Esophagus muscularis mucosa (tissue), 4 donors: ENCODE data around the gene TNP2. TPM values are rescaled to one million over a fixed set of nuclear protein-coding genes. Genes with fewer than 3 reads are reported as not detected.
A peak's percentile ranks its signal among the peaks of the same experiment; 100 is the strongest.

Experiments
- DNase-seq: peaks from one replicate; pipeline ENCODE4 v3.0.0-alpha.2; 2017; ENCODE audit errors: extremely low spot score
- H3K27ac ChIP-seq, 4 donors: fragments of 200-600 bp; sonication (generic); replicated peaks in 1 of 4; 1 replicate in 3 of 4; 2 replicates in 1 of 4; pipeline ENCODE4 v1.5.1; 2016 to 2019; ENCODE audit warnings: mild to moderate bottlenecking in 1 of 4
- H3K27me3 ChIP-seq, 4 donors: fragments of 200-600 bp; sonication (generic); one replicate each; pipeline versions ENCODE4 v1.5.1 to v1.6.0; 2016 to 2019
- H3K36me3 ChIP-seq, 4 donors: fragments of 200-600 bp; sonication (generic); one replicate each; pipeline ENCODE4 v1.5.1; 2016 to 2019
- H3K4me1 ChIP-seq, 4 donors: fragments of 200-600 bp; sonication (generic); one replicate each; pipeline ENCODE4 v1.5.1; 2016 to 2019
- H3K4me3 ChIP-seq, 4 donors: fragments of 200-600 bp; sonication (generic); 1 replicate in 2 of 4; 2 replicates in 2 of 4; pipeline ENCODE4 v1.5.1; 2016 to 2019; ENCODE audit warnings: mild to moderate bottlenecking in 4 of 4, moderate library complexity in 1 of 4
- H3K9me3 ChIP-seq, 4 donors: fragments of 200-600 bp; sonication (generic); 1 replicate in 3 of 4; 2 replicates in 1 of 4; pipeline ENCODE4 v1.5.1; 2016 to 2019
- EP300 ChIP-seq: sonication (generic); formaldehyde crosslinking; IDR thresholded peaks from one replicate; pipeline ENCODE4 v1.6.1; 2017; ENCODE audit warnings: antibody characterized with exemption
- POLR2A ChIP-seq: fragments of 450-650 bp; IDR thresholded peaks from one replicate; pipeline ENCODE4 v1.6.1; 2017; ENCODE audit warnings: antibody characterized with exemption, moderate library complexity, mild to moderate bottlenecking, low read depth
- POLR2AphosphoS5 ChIP-seq, 2 donors: sonication (generic); formaldehyde crosslinking; IDR thresholded peaks; one replicate each; pipeline ENCODE4 v1.6.1; 2017; ENCODE audit warnings: antibody characterized with exemption in 2 of 2
- WGBS: methylation state at CpG from one replicate; pipeline ENCODE4 v1.1.5; 2018; 5-methylcytosine and 5-hydroxymethylcytosine counted together
- intact Hi-C: fragments of 100-400 bp; cut with DNase I; formaldehyde crosslinking; loops from one replicate; pipeline ENCODE4 v1.15.1; 2023
- total RNA-seq, 4 donors: library from RNA; depleted of rRNA; stranded (reverse); fragments of >200 nt; gene quantifications; one replicate each; pipeline versions ENCODE4 v1.1.0 to v1.2.1, GENCODE V29; 2016
- TF ChIP-seq, protein P1 (sequence below), 3 experiments: fragments of 200-600 bp in 2 of 3; fragments of 450-650 bp in 1 of 3; sonication (generic) in 2 of 3; IDR thresholded peaks; one replicate each; pipeline ENCODE4 v1.5.1; 2017 to 2019; ENCODE audit warnings: antibody characterized with exemption in 3 of 3, mild to moderate bottlenecking in 2 of 3, moderate library complexity in 1 of 3

TNP2 gene
- total RNA-seq, 4 donors from 2014 or later: not detected

DNA sequence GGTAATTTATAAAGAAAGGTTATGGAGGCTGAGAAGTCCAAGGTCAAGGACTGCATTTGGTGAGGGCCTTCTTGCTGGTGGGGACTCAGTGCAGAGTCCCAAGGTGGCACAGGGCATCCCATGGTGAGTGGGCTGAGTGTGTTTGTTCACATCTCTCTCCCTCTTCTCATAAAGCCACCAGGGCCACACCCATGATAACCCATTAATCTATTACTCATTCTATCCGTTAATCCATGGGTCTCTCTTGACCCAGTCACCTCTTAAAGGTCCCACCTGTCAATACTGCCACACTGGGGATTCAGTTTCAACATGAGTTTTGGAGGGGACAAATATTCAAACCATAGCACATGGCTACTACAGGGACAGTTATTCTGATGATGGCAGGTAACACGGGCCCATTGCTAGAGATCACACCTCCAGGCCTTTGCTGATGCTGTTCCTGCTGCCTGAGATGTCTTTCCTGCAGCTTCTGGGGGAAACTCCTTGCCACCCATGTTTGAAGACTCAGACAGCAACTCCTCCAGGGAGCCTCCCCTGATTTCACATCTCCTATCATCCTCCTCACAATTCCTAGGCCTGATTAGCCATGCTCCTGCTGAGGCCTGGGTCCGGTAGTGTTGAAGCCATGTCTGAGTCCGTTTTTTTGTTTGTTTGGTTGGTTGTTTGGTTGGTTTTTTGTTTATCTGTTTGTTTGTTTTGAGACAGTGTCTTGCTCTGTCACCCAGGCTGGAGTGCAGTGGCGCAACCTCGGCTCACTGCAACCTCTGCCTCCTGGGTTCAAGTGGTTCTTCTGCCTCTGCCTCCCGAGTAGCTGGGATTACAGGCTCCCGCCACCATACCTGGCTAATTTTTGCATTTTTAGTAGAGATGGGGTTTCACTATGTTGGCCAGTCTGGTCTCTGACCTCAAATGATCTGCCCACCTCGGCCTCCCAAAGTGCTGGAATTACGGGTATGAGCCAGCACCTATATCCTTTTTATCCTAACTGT is 29.2 kb downstream of the TNP2 start:
- no peaks in the 10 kb centered on the region for H3K36me3 ChIP-seq
- no peak overlapping the region for H3K4me3 ChIP-seq
- DNase-seq: no peak
- H3K4me1 ChIP-seq: no peaks in the 10 kb centered on the region
- WGBS: 87% methylated on average over 10 of the region's 10 CpGs
- H3K9me3 ChIP-seq: no peaks in the 10 kb centered on the region
- TF ChIP-seq POLR2AphosphoS5 (IDR thresholded peaks at IDR 0.05) (no peak), EP300 (no peak)
- TF ChIP-seq, protein P1, sequence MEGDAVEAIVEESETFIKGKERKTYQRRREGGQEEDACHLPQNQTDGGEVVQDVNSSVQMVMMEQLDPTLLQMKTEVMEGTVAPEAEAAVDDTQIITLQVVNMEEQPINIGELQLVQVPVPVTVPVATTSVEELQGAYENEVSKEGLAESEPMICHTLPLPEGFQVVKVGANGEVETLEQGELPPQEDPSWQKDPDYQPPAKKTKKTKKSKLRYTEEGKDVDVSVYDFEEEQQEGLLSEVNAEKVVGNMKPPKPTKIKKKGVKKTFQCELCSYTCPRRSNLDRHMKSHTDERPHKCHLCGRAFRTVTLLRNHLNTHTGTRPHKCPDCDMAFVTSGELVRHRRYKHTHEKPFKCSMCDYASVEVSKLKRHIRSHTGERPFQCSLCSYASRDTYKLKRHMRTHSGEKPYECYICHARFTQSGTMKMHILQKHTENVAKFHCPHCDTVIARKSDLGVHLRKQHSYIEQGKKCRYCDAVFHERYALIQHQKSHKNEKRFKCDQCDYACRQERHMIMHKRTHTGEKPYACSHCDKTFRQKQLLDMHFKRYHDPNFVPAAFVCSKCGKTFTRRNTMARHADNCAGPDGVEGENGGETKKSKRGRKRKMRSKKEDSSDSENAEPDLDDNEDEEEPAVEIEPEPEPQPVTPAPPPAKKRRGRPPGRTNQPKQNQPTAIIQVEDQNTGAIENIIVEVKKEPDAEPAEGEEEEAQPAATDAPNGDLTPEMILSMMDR (IDR thresholded peaks at IDR 0.05): no peak
- no peaks in the 10 kb centered on the region for H3K27me3 ChIP-seq
- no peak overlapping the region for H3K27ac ChIP-seq
- intact Hi-C loops: no loop called here

DNA sequence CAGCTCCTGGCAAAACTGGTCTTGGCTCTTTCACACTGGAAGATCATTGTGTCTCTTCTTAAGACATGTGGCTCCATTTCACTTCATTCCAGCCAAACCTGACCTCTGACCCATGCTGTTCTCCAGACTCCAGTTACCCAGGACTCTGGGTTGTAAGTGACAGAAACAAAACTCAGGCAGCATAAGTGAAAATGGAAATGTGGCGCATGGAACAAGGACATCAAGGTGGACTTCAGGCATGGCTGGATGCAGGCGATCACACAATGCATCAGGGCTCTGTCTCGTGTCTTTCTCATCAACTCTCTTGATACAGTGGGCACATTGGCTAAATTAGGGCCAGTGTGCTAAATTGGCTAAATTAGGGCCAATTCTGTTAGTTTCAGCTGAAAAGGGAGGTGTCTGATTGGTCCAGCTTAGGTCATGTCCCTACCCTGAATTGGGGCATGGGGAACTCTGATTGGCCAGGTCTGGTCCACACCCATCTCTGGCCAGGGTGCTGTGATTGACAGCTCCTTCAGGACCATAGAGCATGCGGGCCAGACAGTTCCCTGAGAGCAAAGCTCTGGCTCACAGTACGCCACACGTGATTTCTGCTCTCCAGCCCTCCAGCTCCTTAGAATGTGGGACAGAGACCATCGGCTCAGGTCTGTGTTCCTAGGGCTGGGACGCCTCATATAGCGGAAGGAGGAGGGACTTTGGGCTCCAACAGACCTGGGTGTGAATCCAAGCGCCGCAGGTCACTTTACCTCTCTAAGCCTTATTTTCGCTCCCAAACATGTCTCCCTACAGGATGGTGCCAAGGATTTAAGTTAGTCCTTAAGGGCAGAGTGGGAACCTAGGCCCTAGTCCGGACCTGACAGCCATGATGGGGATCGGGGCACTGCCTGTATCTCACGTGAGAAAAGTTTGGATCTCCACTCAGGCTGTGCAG is 30.6 kb downstream of the TNP2 start:
- intact Hi-C loops: no loop called here
- Histone ChIP-seq H3K27ac (no peak overlapping the region), H3K36me3 (no peaks in the 10 kb centered on the region), H3K9me3 (no peaks in the 10 kb centered on the region), H3K27me3 (no peaks in the 10 kb centered on the region), H3K4me3 (no peak overlapping the region), H3K4me1 (no peaks in the 10 kb centered on the region)
- 95% methylated on average over 15 of the region's 15 CpGs for WGBS
- no peak for DNase-seq
- TF ChIP-seq POLR2A (no peak), POLR2AphosphoS5 (IDR thresholded peaks at IDR 0.05) (no peak), EP300 (no peak)
- TF ChIP-seq, protein P1 (IDR thresholded peaks at IDR 0.05): no peak

DNA sequence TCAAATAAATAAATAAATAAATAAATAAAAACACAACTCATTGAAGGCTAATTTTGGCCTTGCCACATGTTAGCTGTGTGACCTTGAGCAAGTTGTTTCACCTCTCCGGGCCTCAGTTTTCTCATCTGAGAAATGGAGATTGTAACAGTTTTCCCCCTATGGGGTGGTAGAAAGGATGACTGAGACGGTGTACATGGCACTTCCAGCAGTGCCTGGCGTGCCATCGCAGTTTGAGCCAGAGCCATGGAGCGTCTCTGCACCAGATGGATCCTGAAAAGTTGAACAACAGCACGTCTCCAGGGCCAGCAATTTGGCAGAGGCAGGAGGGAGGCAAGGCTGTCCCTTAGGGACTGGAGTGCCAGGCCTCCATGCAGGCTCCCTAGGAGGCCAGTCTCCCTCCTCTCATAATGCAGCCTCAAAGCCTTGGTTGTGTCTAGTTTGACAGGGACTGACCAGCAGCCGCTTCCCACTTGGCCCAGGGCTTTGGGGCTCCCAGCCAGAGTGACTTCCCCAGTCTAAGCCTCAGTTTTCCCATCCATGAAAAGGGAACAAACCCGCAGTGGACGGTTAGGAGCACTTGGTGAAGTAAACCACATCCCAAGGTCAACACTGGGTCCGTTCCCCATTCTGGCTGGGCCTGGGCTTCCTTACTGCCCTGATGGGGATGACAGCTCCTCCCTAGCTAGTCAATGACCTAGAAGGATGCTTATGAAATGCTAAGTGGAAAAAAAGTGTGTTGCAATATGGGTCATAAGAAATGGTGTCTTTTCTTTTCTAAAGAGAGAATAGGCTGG is 32.5 kb downstream of the TNP2 start:
- intact Hi-C loops: no loop called here
- no peak overlapping the region for H3K27ac ChIP-seq
- no peaks in the 10 kb centered on the region for H3K9me3 ChIP-seq
- no peaks in the 10 kb centered on the region for H3K36me3 ChIP-seq
- TF ChIP-seq, protein P1 (IDR thresholded peaks at IDR 0.05): no peak
- TF ChIP-seq EP300: no peak
- no peak for TF ChIP-seq POLR2A
- TF ChIP-seq POLR2AphosphoS5 (IDR thresholded peaks at IDR 0.05): no peak
- peaks cover 0 to 10% (median 8%) of the 10 kb centered on the region in 4 donors for H3K4me1 ChIP-seq
- DNase-seq: peak; percentile 75
- H3K4me3 ChIP-seq: no peak overlapping the region
- no peaks in the 10 kb centered on the region for H3K27me3 ChIP-seq
- WGBS: 78% methylated on average over 9 of the region's 10 CpGs

DNA sequence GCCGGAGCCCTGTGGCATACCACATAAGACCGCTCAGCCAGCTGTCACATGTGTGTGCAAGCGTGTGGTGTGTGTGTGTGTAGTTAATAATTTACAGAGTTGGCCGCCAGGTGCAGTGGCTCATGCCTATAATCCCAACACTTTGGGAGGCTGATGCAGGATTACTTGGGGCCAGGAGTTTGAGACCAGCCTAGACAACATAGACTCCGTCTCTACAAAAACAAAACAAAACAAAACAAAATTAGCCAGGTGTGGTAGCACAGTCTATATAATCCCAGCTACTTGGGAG is 33.5 kb downstream of the TNP2 start:
- H3K4me3 ChIP-seq: no peak overlapping the region
- TF ChIP-seq POLR2A (no peak), POLR2AphosphoS5 (IDR thresholded peaks at IDR 0.05) (no peak), EP300 (no peak)
- TF ChIP-seq, protein P1 (IDR thresholded peaks at IDR 0.05): no peak
- intact Hi-C loops: no loop called here
- DNase-seq: no peak
- 78% methylated on average over 5 of the region's 5 CpGs for WGBS
- peaks cover 0 to 10% (median 8%) of the 10 kb centered on the region in 4 donors for H3K4me1 ChIP-seq
- no peaks in the 10 kb centered on the region for H3K9me3 ChIP-seq
- no peaks in the 10 kb centered on the region for H3K36me3 ChIP-seq
- H3K27ac ChIP-seq: no peak overlapping the region
- H3K27me3 ChIP-seq: no peaks in the 10 kb centered on the region
